Femur (tissue), 1 donor: Measurements from ENCODE around the gene UNKL.

Source experiments
- DNase-seq: peaks from one replicate; pipeline ENCODE4 v3.0.0-alpha.2; 2017

UNKL gene, protein sequence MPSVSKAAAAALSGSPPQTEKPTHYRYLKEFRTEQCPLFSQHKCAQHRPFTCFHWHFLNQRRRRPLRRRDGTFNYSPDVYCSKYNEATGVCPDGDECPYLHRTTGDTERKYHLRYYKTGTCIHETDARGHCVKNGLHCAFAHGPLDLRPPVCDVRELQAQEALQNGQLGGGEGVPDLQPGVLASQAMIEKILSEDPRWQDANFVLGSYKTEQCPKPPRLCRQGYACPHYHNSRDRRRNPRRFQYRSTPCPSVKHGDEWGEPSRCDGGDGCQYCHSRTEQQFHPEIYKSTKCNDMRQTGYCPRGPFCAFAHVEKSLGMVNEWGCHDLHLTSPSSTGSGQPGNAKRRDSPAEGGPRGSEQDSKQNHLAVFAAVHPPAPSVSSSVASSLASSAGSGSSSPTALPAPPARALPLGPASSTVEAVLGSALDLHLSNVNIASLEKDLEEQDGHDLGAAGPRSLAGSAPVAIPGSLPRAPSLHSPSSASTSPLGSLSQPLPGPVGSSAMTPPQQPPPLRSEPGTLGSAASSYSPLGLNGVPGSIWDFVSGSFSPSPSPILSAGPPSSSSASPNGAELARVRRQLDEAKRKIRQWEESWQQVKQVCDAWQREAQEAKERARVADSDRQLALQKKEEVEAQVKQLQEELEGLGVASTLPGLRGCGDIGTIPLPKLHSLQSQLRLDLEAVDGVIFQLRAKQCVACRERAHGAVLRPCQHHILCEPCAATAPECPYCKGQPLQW

DNA sequence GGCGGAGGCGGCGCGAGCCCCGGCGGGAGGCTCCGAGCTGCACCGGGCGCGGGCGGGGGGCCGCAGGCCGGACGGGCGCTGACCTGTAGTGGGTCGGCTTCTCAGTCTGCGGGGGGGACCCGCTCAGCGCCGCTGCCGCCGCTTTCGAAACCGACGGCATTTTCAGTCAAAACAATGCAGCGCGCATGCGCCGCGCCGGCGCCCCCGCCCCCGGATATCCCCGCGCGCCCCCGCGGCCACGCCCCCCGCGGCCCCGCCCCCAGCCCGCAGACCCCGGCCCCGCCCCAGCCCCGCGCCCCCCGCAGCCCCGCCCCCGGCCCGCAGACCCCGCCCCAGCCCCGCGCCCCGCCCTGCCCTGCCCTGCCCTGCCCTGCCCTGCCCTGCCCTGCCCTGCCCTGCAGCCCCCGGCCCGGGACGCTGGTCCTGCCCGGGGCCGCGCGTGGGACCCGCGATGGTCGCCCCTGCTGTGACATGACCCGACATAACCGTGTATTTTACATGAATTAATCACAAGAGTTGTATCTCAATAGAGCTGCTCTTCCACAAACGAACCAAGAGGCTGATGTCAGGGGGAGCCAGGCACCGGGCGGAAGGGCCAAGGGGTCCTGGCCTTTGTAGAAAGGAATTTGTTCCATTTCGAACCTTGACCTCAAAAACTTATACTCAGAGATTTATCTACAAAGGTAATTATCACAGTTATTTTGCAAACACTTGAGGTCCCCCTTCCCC lies at the start of gene UNKL:
TSS of gene UNKL (minus strand) at position 173 of the 729 bp plus-strand sequence. CDS start at position 160, 13 bp downstream.
- DNase-seq: peak; percentile 86

DNA sequence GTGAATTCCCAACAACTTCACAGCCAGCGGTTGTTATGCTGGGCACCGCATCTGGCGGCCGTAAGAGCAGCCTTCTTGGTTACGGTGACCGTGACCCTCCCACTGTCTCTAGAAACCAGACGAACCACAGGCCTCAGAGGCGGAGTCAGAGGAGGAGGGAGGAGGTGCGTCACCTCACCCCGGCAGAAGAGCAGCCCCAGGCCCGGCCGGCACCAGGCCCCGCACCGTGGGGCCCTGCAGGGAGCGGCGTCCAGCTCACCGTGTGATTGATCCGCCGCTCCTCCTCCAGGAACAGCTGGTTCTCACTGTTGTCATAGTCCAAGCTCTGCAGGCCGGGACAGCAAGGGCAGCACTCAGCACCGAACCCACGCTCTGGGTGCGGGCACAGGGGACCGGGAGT lies 46.6 kb upstream of the UNKL start:
- DNase-seq: no peak

DNA sequence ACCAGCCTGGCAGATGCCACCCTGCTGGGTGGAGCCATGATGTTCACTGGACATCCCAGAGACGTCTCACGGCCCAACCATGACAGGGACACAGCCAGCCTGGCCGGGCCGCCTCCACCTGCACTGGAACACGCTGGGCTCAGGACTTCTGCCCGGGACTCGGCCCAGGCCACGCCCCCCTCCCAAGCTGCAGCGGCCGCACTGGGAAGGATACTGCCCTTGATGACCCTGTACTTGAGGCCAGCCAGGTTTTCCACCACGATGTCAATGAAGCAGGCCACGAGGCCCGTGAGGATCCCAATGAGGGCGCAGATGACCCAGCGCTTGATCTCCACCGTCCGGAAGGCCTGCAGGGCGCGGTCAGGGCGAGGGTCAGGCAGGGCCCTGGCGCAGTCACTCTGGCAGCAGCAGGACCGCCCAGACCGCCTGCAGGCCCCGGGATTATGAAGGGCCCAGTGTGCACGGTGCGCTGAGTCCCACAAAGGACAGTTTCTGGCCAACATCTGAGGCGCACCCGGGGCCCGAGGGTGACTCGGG lies 46.2 kb upstream of the UNKL start:
- DNase-seq: no peak

DNA sequence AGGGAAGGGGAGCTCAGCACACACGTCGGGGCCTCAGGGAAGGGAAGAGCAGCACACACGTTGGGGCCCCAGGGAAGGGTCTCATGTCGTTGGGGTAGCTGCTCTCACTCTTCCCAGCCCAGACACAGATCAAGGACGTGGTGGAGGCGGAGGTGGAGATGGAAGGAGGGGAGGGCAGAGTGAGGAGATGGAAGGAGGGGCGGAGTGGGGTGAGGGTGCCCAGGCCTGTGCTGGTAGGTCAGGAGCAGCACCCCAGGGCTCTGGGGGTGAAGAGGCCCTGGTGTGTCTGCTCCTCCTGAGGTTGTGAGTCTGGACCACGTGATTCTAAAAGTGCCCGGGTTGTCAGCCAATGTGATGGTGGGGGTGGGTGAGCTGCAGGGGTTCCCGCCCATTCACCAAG lies 45.5 kb upstream of the UNKL start:
- DNase-seq: no peak

DNA sequence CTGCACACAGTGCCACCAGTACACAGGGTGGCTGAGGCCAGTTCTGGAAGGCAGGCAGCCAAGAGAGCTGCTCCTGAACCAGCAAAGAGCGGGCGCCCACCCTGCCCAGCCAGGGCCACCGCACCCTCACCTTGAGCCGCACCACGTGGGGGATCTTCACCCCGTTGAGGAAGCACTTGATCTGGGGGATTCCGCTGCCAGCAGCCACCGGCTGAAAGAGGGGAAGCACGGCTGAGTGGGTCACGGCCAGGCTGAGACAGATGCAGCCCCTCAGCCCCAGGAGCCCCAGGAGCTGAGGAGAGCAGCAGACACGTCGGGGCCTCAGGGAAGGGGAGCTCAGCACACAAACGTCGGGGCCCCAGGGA lies 44.5 kb upstream of the UNKL start:
- DNase-seq: no peak

DNA sequence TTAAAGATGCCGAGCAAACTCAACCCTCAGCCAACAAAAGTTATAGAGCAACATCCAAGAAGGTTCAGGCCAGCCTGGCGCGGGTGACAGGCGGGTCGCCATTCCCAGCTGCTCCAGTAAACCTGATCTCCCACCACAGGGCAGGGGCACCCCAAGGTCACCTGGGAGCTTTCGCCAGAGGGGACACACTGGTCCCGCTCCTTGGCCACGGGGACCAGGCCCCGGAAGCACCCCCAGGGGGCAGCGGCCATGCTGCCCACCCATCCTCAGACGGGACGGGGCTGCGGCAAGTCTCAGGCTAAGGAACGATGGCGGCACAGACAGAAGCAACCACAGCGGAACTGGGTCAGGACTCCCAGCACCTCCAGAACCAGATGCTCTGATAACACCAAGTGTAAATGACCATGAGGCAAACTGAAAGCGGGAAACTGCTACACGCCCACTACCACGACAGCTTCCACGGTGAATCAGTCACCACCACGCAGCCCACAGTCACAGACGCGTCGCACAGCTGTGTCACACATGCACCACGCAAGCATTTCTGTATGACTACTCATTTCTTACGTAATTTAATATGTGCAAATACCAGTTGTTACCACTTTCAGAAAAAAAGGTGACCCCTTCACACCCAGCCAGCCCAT lies 44.0 kb upstream of the UNKL start:
- DNase-seq: no peak

DNA sequence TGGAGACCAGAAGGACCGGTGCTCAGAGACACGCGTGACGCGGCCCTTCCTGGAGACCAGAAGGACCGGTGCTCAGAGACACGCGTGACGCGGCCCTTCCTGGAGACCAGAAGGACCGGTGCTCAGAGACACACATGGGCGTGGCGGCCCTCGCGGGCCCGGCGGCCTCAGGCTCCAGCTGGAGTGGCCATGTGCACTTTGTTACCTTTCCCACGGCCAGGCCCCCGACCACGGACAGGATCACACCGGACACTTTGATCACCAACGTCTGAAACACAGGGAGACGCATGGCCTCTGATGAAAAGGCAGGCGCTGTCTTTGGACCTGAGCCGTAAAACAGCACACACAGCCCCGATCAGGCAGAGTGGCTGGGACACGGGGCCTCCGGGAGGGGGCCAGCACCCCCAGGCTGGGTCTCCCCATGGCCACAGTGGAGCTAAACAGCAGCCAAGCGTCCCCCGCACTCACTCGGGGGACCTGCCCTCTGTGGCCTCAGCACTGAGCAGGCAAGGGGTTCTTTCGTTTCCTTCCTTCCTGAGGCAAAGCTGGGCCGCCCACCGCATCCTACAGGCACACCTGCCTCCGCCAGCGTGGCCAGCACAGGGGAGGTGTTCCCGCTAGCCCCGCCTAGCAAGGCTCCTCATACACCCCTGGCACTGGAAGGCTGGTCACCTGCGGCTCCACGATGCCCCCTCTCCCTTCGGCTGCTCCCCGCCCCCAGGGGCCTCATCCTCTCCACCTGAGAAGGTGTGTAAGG lies 43.2 kb upstream of the UNKL start:
- DNase-seq: no peak

DNA sequence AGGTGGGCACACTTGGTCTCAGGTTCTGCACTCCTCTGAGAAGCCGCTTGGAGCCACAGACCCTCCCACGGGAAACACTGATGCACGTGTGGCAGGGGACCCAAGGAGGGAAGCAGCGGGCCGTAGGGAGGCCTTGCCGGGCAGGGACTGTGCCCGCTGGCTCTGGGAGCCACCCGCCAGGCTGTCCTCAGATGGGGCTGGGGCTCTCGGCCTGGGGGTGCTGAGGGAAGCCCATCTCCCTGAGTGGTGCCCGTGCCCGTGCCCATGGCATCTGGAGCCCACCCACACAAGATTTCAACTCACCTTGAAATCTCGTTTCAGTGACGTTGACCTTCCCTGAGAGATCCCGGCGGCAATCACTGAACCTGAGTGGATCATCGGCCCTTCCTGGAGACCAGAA lies 42.4 kb upstream of the UNKL start:
- no peak for DNase-seq

DNA sequence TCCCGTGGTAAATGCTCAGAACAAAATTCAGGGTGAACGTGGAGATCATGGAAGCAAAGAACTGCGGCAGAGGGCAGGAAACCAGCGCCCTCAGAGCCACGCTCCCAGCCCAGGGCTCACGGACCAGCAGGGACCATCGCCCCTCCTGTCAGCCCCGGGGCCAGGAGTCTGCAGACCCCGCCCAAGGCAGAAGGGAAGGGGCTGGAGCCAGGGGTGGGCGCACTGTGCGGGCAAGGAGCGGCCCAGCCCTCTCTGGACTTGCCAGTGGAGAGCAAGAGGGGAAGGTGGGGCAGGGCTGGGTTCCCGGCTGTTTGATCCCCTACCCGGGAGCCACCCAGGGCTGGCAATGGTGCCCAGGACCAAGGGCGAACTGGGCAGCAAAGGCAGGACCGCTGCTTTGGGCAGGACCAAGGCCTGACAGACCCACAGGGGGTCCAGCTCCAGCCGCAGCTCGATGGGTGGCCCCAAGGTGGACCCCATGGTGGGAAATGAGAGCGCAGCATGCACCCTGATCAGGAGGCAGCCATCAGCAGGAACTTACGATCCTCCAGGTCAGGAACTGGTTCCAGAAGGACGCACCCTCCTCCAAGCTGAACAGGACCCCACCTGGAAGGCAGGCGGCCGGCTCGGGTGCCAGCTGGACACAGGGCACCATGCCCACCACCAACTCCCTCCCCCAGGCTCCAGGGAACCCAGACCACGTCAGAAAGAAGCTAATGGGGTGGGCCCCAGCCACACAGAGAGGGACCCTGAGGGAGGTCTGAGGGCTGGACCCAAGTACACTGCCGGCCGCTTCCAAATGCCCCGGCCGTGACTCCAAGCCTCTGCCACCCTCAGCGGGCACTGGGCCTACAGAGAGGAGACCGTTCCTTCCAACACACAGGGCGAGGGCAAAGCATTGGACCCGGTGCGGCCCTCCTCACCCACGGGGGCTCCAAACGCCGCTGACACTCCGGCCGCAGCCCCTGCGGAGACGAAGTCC lies 41.0 kb upstream of the UNKL start:
- no peak for DNase-seq

DNA sequence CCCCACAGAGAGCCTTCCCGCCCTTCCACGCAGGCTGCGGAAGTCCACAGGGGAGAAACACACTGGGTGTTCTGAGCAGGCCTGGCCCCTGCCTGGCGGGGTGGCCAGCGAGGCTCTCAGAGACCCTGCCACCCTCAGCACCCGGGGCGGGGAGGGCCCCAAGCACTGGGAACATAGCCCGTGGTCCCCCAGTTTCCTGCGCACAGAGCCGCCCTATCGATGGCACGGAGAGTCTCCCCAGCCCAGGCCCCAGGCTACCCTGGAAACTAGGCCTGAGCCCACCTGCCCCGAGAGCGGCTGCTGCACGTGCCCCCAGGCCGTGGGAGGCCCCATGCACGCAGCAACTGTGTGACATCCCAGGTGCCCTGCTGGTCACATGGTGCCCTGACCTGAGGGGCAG lies 40.1 kb upstream of the UNKL start:
- no peak for DNase-seq

DNA sequence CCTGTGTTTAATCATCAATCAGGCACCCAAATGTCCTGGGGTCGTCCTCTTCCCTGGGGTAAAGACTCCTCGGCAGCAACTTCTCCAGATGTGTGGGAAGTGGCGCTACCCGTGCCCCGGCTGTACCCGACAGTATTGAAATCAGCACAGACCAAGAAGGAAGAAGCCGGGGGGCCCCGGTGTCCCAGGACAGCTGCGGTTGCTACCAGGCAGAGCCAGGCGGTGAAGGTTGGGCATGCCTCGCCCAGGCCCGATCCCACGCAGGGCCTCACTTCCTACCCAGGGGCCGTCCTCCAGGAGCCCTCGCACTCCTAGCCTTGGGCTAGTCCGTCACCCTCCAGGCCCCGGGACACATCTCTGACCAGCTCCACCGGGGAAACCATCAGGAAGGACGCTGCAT lies 38.8 kb upstream of the UNKL start:
- DNase-seq: no peak

DNA sequence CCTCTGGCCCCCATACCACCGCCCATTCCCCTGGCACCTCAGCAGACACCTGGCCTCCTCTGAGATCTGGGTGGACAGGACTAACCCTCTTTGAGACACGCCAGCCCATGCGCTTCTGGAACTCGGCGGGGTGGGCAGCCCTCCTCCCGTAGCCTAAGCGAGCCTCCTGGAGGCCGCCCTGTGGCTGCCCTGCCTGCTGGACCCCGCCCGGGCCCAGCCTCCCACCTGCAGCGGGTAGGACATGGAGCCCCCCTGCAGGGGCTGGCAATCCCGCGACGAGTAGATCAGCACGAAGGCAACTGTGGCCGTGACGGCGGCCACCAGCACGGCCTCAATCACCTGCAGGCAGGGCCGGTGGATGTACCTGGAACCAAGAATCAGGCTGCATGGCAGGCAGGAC lies 38.0 kb upstream of the UNKL start:
- DNase-seq: no peak

DNA sequence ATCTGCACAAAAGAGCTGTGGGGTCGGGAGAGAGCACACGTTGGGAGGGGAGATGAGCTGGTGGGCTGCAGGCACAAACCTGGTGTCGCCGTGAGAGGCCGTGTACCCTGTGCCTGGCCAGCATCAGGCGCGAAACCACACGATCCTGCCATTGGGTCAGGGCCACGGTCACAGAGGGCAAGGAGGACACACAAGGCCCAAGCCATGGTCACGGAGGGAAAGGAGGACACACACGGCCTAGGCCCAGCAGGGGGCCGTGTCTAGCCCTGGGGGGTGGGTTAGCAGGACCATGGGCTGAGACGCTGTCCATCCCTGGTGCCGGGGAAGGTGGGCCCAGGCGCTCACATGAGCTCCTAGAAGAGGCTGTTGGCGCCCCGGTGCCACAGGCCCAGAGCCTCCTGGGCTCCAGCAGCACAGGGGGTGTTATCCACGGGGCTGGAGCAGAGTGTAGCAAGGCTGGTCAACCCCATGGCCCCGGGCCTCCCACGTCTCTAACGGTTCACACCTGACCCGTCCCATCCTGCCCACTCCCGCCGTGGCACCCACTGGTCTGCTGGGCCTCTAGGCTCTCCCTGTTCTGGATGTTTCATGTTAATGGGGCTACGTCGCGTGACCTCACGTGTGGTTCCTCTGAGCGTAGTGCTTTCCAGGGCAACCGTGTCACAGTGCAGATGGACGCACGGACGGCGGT lies 37.3 kb upstream of the UNKL start:
- DNase-seq: no peak

DNA sequence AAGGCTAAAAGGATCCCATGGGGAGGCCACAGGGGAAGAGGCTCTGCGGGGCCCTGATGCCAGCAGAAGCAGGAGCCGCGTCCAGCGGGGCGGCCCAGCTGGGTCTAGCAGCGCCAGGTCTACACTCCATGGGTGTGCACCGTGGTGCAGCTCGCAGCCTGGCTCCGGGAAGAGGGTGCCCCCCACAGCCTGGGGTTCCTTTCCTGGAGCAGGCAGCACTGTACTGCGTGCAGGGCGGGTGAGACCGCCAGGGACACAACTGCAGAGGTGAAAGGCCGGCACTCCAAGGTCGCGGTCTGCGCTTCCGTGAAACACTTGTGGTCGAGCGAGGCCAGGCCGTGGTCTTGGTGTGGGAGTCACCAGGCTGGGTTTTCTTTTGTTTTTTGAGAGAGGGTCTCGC lies 36.3 kb upstream of the UNKL start:
- DNase-seq: no peak

DNA sequence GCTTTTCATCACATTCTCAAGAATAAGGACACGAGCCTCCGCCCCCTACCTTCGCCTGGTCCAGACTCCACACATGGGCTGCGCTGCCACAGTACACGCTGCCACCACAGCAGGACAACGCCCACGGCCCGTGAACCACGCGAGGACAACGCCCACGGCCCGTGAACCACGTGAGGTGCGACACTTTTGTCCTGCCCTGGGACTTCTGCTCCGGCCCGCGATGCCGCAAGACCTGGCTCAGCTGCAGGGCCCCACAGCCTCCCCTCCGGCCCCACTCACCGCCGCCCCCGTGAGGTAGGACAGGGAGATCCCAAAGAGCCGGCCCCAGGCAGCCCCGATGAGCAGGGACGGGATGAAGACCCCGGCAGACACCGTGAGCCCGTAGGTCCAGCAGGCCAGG lies 35.7 kb upstream of the UNKL start:
- no peak for DNase-seq

DNA sequence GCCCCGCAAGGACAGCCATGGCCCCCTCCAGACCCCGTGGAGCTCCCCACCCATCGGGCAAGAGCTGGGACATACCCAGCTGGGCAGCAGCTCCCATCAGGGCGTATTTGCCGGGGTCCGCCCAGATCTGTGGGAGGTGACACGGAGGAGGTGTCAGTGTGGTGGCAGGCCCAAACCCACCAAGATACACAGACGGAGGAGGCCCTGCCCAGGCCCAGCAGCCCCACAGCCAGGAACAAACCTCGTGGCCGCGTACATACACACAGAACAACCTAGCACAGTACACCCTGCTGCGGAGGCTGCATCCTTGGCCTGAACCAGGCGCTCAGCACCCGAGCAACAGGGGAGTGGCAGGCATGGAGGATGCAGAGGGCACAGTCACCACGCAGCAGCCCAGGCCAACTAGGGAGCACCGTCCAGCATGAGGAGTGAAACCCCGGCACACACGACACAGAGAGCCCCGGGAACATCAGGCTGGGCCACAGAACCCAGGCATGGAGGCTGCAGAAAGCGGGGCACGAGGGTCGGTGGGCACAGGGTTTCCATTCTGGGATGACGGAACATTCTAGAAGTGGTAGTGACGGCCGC lies 34.8 kb upstream of the UNKL start:
- DNase-seq: no peak

DNA sequence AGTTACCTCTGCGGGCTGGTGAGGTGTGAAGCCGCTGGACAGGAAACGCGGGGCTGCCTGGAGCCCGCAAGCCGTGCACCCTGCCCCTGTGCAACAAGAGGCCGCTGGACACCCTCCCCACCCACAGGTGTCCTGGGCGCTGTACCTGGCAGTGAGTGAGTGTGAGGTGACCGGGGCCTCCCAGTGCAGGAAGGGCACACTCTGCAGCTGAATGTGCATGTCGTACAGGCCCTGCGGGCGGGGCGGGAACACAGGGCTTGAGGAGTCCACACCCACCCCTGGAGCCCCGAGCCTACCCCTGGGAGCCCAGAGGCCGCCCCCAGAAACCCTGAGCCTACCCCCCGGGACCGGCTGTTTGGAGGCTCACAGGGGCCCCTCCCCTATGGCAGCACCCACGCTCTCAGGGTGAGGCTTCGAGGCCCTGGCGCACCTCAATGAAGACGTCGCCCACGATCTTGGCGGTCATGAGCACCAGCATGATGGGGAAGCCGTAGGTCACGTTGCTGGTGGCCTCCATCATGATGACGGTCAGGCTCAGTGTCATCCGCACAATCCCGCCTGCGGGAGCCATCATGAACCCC lies 34.1 kb upstream of the UNKL start:
- DNase-seq: no peak

DNA sequence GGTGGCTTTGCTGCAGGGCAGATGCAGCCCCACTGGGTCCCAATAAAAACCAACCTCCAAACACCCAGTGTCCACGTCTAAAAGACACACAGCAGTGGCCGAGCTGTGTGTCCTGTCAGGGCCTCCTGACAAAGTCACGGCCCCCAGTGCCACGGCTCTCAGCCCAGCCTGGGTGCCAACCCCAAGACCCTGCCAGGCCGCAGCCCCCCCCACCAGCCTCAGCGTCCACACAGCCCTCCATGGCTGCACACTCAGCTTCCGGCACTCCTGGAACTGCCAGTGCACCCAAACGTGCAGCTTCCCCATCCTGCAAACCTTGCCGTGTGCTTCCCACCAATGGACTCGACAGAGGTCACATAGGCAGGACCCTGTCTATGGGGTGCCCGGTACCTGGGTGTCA lies 33.5 kb upstream of the UNKL start:
- no peak for DNase-seq

DNA sequence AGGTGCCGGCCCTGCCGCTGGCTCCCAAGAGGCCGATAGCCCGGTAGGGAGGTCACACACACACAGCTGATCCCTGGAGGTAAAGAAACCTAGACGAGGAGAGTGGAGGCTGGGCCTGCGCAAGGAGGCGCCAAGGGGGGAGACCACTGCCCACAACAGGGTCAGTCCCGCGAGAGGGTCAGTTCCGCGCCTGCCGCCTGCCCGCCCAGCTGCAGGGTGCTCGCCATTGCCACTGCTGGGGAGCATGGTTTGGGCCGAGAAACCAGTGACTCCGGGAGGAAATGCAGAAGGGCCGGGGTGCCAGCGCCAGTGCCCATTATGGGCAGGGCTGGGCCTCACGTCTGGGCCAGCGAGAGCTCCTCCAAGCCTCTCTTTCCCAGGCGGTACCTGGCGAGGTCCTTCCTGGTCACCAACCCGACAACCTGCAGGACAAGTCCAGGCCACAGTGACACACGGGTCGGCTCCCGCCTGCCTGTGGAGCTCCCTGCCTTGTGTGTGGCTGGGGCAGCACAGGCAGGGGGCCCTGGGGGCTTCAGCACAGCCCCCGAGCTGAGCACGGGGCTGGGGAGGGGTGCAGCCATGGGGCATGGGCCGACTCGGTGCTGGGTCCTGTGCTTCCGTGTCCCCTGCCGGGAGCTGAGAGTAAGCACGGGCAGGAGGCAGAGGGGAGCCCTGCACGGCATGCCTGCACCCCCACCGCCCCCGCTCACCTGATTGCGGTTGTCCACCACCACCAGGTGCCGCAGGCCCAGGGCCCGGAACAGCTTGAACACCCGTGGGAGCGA lies 32.0 kb upstream of the UNKL start:
- DNase-seq: no peak
